Colon (tissue), 2 donors: Measurements from ENCODE around the gene BCL2L11.

Experiments used
- FAIRE-seq: peaks from 2 replicates; lab custom pipeline; 2012; peaks lifted over from hg19 to GRCh38; lab: Jason Lieb, UNC
- donor health status: control.
- donor health status: control.

BCL2L11 gene

GRCh38 chr2:111168528-111169239 is 48.0 kb downstream of the BCL2L11 start:
- no peak for FAIRE-seq

DNA sequence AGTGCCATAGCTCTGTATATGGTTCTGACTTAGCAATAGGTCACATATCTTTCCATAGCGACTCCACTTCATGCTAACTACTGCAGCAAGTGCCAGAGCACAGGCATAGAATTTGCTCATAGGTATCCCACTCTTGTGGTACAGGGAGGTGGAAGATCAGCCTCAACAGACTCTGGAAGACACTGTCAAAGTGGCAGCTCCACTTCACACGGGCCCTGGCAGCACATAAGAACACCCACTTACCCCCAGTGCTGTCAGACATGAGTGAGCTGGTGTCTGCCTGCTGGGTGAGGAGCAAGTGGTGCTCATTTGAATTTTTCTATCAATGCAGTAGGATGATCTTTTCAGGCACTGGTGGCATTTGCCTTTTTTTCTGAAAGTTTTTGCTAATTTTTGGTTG is 48.6 kb downstream of the BCL2L11 start:
- FAIRE-seq = no peak

DNA sequence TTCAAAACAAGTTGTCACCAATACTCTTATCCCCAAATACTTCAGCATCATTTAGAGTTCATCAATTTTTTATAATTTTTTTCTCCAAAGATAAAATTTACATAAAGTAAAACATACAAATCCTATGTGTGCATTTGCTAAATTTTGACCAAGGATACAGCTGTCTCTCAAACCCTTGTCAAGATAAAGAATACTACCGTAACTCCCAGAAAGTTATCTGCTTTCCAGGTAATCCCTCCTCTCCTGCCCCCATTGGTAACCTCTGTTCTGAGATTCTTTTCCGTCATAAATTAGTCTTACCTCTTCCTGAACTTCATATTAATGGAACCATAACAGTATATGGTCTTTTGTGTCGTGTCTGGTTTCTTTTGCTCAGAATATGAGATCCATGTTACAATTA is 49.2 kb downstream of the BCL2L11 start:
- no peak for FAIRE-seq

DNA sequence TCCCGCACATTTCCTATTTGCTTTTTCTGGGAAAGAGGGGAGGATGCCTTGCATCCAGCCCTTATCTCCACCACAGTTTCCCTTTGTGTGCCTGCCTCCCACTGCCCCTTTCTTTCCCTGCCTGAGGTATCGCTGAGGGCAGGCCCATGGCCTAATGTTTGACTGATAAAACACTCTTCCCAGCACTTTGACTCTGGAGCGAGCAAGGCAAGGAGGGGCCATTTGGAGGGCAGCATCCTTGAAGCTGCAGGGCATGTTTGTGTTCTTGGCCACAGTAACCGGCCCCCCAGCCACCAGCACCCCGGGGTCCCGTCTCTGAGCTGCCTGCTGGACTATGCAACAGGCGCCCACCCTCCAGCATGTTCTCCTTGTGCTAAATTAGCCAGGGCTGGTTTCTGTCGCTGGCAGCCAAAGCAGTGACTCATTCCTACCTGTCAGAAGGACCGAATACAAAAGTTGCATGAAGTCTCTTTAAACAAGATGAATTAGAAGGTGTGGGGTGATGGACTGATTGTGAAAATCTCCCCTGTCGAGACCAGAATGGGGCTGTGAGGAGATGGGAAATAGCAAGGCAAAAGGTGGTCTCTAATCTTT is 50.7 kb downstream of the BCL2L11 start:
- no peak for FAIRE-seq

DNA sequence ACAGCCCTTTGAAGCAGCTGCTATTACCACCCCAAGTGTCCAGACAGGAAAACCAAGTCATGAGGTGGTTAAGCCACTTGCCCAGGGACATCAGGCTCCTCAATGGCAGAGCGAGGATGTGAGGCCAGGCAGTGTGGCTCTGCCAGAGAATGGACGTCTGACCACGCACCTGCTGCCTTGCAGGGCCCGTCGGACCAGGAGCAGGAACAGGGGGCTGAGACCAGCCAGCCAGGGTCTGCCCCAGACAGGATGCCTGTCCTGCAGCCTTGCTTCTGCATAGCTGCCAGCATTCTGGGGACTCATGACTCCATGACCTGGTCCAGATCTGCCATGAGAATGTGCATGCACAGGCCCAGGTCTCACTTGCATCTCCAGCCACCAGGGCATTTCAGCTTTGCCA is 52.0 kb downstream of the BCL2L11 start:
- FAIRE-seq = no peak

DNA sequence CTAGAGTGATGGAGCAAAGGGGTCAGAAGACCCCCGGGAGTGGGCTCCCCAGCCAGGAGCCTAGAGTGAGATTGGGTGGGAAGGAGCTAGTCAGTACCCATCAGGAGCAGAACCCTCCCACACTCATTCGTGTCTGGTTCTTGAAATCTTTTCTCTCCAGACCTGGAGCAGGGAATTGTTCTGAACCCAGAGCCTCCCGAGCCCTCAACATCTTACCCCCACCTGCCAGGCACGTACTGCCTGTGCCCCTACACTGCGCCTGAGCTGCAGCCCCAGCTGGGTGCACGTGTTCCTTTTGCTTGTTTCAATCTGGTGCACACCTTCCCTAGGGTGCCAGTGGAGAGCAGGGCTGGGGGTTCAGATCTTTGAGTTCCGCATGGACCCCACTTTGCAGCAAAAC is 52.6 kb downstream of the BCL2L11 start:
- FAIRE-seq = no peak

DNA sequence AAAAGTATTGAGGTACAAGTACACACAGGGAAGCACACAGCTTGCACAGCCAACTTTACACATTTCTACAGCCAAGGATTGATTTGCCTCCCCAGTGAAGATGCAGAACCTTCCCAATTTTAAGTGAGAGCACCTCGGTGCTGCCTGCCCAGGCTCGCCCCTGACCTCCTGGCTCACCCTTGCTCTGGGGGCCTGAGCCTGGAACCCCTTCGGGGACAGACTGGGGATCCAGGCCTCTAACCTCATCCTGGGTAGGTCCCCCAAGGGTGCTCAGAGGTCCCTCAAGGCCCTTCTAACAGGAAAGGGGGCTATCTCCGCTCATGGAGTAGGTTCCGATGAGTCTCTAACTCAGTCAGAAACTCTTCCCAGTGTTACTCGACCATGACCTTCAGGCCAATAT is 53.1 kb downstream of the BCL2L11 start:
- no peak for FAIRE-seq

- no peak for FAIRE-seq
These were observed 54.9 kb downstream of the BCL2L11 start for GRCh38 chr2:111175615-111176014.

GRCh38 chr2:111176388-111176787 is 55.7 kb downstream of the BCL2L11 start:
- no peak for FAIRE-seq

- FAIRE-seq = no peak
These were observed 56.2 kb downstream of the BCL2L11 start for GRCh38 chr2:111176867-111177266.

DNA sequence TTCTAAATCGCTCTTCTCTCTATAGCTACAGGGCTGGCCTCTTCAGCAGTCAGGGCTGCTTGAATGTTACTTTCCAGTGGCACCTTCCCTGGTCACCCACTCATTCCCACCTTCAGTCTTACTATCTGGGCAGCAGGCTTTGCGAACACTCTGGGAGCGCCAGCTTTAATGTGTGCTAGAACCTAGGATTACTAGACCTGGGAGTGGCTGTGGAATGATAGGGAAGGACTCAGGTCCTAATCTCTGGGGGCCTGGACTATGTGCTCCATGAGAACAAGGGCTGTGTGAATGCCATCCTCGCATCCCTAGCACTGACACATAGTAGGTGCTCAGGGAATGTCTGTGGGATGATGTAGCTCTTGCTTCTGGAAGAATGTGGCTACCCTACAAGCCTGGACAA is 57.6 kb downstream of the BCL2L11 start:
- FAIRE-seq = no peak

- no peak for FAIRE-seq
These were observed 58.2 kb downstream of the BCL2L11 start for GRCh38 chr2:111178730-111179405.

DNA sequence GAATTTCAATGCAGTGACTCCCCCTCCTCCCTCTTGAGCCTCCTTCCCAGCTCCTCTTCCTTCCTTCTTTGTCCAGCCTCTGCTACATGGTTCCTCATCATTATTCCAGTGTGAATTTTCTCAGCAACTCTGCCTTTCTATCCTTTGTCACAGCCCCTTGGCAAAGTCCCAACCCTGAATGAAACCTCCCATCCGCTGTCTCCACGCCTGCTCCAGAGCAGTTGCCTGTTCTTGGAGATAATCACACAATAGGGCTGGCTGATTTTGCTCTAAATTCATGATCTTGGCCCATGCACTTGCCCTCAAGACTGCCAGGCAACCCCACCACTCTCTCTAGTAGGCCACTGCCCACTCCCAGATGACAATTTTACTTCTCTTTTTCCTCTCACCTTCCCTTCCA is 61.4 kb downstream of the BCL2L11 start:
- no peak for FAIRE-seq

DNA sequence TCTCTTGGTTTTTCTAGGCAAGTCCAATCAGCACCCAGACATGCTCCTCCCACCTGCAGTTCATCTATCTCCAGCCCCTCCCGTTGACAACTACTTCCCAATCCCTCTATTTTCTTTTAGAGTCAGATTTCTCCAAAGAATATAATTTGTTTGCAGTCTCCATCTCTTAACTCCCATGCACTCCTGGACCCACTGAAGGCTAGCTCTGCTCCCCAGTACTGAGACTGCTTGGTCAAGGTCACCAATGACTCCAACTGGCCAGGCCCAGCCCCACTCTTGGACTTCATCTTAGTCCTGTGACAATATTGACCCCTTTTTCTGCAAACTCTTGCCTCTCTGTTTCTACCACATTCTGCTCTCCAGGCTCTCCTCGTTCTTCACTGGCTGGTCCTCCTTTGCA is 62.0 kb downstream of the BCL2L11 start:
- no peak for FAIRE-seq

DNA sequence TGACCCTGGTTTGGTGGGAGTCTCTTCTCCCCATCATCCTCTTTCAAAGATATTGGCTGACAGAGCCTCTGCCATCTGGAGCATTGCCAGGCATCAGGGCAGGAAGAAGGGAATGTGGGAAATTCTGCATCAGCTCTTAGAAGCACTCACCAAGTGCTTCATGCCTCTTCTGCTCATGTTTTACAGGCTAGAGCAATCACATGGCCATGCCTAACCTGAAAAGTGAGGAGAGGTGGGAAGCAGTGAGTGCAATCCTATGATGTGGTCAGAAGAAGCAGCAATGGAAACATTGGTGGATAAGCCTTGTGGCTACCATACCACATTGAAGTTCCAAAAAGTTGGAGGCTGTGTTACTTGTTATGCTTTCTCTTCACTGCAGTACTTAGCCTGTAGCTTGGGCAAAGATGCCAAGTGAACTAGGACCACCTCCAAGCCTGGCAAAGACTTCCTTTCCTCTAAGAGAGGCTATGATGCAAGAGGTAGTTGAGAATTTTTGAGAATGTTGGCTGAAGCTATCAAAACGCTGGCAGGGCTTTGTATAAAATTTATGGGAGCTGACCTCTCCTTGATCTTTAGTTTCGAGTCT is 64.1 kb downstream of the BCL2L11 start:
- no peak for FAIRE-seq

DNA sequence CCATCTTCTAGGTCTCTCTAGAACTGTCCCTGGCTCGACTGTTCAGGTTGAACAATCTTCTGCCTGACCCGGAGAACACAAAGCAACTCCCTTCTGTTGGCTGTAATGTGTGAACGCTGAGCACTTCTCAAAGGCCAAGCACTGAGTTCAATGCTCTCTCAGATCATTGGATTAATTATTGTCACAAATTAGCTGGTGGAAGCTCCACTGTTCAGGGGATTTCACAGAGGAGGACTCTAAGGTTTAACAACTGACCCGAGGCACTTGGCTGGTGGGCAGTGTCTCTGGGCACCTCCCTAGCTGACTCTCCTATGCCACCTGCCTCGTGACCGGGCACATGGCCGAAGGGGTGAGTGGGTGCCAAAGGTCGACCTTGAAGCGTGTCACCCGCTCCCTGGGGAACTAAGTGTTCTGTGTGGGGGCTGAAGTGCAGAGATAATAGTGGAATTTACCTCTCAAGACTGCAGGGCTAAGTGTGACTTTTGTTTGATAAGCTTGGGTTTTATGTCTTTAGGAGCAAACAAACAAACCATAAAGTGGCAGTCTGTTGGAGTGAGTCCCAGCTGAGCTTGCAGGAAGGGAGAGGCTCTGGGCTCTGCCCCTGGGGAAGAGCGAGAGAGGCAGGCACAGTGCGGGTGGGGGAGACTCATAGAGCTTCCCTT is 64.8 kb downstream of the BCL2L11 start:
- FAIRE-seq = peak; percentile 14

DNA sequence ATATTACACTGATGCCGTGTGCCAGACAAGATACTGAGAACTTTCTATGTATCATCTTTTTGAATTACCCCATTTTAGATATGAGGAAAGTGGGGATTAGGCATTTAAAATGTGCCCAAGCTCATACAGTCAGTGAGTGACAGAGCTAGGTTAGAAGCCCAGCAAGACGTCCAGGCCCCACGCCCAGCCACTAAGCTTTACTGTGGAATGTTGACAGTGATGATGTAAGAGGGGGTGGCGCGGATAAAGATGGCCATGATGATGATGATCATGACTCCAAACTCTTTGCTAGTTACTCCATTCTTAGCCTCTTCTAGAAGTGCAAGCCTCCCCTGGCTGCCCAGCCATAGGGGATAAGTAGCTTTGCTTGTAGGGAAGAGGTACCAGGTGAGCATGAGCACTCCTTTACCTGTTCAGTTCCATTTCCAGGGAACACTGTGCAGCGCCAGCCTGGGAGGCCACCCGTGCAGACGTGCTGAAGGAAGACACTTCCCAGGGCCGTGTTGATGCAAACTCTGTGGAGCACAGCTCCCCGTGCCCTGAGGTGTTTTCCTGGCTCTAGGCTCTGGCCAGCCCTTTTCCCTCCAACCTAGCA is 65.5 kb downstream of the BCL2L11 start:
- FAIRE-seq = no peak

DNA sequence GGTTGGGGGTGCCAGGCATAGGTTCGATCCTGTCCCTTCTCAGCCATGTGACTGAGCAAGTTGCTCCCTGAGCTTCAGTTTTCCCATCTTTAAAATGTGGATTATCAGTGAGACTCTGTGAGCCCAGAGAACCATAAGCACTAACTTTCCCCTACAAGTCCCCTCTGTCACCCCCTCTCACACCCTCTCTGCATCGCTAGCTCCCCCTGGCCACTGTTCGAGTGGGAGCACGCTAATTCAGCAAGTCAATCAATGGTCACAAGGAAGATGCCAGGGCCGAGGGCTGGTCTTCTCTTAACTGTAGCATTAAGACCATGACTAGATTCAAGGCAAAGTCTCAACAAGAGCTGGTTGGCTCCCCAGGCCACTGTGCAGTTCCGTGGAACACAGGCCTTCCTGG is 66.2 kb downstream of the BCL2L11 start:
- no peak for FAIRE-seq

DNA sequence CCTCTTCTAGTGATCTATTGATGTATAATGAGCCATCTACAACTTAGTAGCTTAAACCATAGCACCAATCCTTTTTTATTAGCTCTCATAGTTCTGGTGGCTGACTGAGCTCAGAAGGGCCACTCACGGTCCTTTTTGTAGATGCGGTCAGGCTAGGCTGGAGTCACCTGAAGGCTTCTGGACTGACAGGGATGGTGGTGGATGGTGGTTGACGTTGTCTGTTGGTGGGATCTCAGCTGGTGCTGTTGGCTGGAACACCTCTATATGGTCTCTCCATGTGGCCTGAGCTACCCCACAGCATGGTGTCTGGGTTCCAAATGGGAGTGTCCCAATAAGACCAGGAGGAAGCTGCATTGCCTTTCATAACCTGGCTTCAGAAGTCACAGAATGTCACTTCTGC is 68.0 kb downstream of the BCL2L11 start:
- FAIRE-seq = no peak

DNA sequence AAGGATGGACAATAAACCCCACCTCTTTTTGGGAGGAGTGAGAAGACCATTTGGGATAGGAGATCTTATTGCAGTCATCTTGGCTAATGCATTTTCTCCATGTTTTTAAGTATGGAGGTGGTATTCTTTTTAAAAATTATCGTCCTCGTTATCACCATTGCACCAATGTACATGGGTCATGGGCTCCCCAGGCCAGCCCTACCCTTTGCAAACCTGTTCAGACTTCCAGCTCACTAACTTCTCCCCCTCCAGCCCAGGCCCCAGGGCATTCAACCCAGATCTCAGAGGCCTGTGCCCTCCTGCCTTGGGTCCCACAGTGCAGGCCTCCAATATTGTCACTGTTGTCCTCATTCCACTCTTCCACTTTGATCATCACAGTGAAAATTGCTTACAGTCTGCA is 68.4 kb downstream of the BCL2L11 start:
- FAIRE-seq = no peak

DNA sequence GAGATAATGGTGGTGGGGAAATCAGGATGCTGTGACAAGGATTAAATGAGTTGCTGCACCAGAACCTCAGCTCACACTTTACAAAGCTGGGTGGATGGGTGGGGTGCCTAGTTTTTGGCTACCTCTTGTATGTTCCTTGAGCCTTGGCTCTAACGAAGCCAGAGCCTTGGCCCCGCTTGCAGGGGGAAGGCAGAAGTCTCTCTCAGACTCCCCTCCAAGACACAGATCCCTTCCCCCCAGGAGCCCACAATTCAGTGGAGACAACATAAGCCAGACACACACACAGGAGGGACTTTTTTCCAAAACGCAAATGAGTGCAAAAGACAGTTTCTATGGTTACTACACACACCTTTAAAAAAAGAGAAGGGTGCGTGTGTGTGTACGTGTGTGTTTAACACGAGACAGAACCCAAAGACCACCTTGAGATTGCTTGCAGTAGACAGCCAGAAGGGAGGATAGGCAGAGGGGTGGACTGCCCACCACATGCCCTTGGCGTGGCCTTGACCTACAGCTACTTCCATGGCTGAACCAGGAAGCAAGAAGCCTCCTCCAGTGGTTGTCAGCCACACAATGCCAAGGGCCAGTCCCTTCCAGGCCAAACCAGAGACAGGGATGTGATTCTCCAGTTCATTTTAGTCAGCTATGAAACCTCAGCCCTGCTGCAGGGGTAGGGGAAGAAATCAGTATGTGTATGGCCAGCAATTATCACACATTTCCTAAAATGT is 70.3 kb downstream of the BCL2L11 start:
- no peak for FAIRE-seq

DNA sequence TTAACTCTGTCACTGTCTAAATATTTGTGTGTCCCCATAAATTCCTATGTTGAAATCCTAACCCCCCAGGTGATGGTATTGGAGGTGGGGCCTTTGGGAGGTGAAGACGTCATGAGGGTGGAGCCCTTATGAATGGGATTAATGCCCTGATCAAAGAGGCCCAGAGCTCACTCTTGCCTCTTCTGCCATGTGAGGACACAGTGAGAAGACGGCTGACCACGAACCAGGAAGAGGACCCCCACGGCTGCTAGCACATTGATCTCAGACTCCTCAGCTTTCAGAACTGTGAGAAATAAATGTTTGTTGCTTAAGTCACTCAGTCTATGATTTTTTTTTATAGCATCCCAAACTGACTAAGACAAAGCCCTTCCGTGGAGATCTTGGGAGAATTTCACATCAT is 71.2 kb downstream of the BCL2L11 start:
- FAIRE-seq = no peak
